NCI-H1105 (cell line): ENCODE results near the gene MPPED1.

Source experiments
- DNase-seq: peaks from one replicate; lab custom pipeline; 2025; lab: John Stamatoyannopoulos, UW

MPPED1 gene

GRCh38 chr22:43498856-43499253, 87.0 kb downstream of the MPPED1 start:
- no peak for DNase-seq

GRCh38 chr22:43500792-43501785, 89.3 kb downstream of the MPPED1 start:
- no peak for DNase-seq

GRCh38 chr22:43501878-43502277, 90.1 kb downstream of the MPPED1 start:
- DNase-seq, result no peak

GRCh38 chr22:43502306-43502874, 90.6 kb downstream of the MPPED1 start:
- DNase-seq, result no peak

- DNase-seq, result no peak
Observed at GRCh38 chr22:43504068-43504467, 92.3 kb downstream of the MPPED1 start.

GRCh38 chr22:43504666-43505261, 93.0 kb downstream of the MPPED1 start:
- no peak for DNase-seq

- DNase-seq, result no peak
Observed at GRCh38 chr22:43505423-43505822, 93.6 kb downstream of the MPPED1 start.

GRCh38 chr22:43505896-43506295, 94.1 kb downstream of the MPPED1 start:
- no peak for DNase-seq

- no peak for DNase-seq
Observed at GRCh38 chr22:43506487-43506886, 94.7 kb downstream of the MPPED1 start.

- DNase-seq, result no peak
Observed at GRCh38 chr22:43507235-43507634, 95.4 kb downstream of the MPPED1 start.

- DNase-seq, result no peak
Observed at GRCh38 chr22:43508489-43508888, 96.7 kb downstream of the MPPED1 start.

- DNase-seq, result no peak
Observed at GRCh38 chr22:43509337-43509736, 97.5 kb downstream of the MPPED1 start.

GRCh38 chr22:43510281-43511070, 98.7 kb downstream of the MPPED1 start:
- DNase-seq, result no peak

GRCh38 chr22:43511276-43511910, 99.6 kb downstream of the MPPED1 start:
- DNase-seq, result no peak

GRCh38 chr22:43512279-43512678, 100.5 kb downstream of the MPPED1 start:
- no peak for DNase-seq

- DNase-seq, result no peak
Observed at GRCh38 chr22:43514476-43515157, 102.8 kb downstream of the MPPED1 start.

GRCh38 chr22:43515411-43515810, 103.6 kb downstream of the MPPED1 start:
- no peak for DNase-seq

GRCh38 chr22:43515902-43516301, 104.1 kb downstream of the MPPED1 start:
- DNase-seq, result no peak

GRCh38 chr22:43516386-43516785, 104.6 kb downstream of the MPPED1 start:
- no peak for DNase-seq

- DNase-seq, result no peak
Observed at GRCh38 chr22:43516996-43517635, 105.3 kb downstream of the MPPED1 start.

- DNase-seq, result no peak
Observed at GRCh38 chr22:43520632-43521039, 108.8 kb downstream of the MPPED1 start.
